Measurements from ENCODE around the gene VEGFC.

The VEGFC gene, protein sequence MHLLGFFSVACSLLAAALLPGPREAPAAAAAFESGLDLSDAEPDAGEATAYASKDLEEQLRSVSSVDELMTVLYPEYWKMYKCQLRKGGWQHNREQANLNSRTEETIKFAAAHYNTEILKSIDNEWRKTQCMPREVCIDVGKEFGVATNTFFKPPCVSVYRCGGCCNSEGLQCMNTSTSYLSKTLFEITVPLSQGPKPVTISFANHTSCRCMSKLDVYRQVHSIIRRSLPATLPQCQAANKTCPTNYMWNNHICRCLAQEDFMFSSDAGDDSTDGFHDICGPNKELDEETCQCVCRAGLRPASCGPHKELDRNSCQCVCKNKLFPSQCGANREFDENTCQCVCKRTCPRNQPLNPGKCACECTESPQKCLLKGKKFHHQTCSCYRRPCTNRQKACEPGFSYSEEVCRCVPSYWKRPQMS

DNA sequence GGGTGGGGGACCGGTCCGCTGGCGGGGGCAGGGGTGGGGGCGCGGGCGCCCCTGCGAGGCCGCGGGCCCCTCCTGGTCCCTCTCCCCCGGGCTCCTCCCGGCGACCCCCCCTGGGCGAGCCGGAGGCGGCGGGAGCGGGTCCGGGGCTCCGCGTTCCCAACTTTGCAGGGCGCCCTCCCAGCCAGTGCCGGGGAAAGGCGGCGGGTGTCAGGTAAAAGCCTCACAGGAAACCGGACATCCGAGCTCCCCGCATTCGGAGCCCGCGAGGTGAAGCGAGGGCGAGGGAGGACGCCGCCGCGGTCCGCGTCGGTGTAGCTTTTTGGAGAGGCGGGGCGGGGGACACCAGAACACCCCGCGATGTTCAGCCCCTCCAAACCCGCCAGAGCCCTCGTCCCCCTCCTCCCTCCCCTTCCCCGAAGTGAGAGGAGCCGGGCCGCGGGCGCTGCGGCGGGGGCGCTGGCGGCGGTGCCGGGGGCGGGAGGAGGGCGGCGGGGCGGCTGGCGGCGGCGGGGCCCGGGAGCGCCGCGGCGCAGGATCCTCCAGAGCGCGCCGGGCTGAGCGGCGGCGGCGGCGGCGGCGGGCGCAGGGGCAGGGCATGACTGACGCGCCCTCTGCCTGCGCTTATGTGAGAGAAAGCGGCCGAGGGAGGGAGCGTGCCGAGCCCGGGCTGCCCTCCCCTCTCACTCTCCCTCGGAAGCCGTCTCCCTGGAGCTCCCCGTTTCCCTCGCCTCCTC lies at the start of gene VEGFC:
TSS of gene VEGFC (minus strand) at position 597 of the 734 bp plus-strand sequence. CDS start 611 bp downstream, outside the sequence.
- DNase-seq (ENCODE audit: low read depth in 2 of 2) = no peak

DNA sequence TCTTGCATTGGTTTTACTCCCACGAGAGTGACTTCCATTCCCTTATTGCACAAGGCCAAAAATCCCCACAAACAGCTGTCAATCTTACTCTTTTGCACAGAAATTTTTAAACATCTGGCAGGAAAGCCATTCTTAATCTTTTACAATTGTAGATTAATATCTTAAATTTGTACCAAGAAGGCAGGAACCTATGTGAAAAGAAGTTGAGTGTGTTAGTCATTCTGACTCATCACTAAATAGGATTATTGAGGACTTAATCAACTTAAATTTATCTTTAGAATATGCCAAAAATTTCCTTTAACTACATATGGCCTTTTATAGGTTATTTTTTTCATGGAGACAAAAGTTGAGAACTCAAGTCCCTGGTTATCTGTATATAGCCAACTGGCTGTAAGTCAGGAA lies 49.0 kb upstream of the VEGFC start:
- no peak for DNase-seq (ENCODE audit: low read depth in 2 of 2)

DNA sequence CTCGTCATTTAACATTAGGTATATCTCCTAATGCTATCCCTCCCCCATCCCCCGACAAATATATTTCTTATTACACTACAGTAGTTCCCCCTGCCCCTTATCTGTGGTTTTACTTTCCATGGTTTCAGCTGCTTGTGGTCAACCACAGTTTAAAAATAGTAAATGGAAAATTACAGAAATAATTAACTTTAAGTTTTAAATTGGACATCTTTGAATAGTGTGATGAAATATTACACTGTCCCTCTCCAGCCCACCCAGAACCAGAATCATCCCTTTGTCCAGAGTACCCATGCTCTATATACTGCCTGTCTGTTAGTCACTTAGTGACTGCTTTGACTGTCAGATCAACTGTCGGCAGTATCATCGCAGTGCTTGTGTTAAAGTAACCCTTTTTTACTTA lies 47.4 kb upstream of the VEGFC start:
- DNase-seq (ENCODE audit: low read depth in 2 of 2) = no peak

DNA sequence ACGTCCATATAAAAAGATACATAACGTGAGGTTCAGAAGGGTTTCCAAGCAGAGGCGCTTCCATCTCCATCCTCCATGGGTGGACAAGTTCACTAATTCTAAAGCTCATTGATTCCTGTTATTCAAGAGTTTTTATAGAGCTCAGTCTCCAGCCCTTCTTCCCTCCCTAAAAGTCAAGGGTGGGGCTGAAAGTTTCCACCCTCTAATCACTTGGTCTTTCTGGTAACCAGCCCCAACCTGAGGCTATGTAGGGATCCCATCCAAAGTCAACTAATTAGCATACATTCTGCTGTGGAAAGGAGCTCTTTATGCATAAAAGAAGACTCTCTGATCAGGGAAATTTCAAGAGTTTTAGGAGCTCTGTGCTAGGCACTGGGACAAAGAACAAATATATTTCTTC lies 46.9 kb upstream of the VEGFC start:
- DNase-seq (ENCODE audit: low read depth in 2 of 2) = no peak

DNA sequence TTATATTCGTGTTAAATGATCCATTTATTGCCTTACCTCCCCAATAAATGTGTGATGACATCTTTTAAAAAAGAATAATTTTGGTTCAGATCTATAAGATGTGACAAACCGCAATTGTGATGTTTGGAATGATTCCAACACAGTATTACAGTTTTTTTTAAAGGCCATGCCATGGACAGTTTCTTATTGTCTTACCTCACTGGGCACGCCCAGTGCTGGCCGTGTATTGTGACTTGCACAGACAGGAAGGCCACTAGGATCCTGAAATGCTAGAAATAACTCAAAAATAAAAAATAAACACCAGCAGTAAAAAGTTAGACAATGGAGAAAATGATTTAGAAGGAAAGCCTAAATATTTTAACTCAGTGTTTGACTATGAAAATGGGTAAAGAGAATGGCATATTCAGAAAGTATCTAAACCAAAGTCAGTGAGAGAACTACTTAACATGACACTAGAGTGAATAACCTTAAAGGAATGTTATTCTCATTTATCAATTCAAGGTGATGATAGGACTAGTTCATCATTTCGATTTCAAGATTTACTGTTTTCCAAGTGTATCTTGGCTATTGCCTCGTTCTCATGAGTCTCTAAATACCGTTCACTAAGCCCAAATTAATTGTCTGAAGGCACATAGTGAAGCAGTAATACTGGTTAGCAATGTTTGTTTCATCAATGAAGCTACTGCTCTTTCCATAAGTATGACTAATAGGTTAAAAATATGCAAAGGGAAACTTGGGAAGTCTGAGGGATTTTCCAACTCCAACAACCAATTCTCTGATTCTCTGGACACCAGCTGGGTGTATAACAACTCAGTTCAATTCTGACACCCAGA lies 46.1 kb upstream of the VEGFC start:
- no peak for DNase-seq (ENCODE audit: low read depth in 2 of 2)

DNA sequence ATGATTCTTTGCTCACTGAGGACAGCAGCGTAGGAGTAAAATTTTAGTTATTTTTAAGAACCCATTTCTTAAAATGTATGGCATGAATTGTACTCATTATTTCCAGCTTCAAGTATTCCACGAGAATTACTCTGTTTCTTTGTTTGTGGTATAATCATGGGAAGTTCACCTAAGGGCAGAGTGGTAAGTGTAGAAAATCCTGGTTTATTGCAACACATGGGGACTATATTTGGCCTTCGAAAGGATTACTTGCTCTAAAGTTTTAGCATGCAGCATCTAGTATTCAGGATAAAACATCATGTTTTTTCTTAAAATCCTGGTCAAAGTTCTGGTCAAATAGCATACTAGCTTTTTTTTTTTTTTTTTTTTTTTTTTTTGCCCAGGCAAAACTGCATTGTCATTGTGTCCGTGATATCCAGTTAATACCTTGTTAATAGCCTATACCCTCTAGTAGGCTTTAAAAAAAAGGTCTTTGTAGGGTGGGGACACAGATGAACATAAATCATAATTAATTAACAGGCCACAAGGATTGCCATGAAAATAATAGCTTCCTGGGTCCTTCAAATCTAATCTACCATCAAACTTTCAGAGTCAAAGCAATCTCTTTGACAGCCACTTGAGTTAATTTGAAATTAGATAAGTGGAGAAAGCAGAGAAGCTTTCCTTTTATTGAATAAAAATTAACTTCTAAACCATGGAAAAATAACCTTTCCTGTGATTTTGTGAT lies 44.6 kb upstream of the VEGFC start:
- no peak for DNase-seq (ENCODE audit: low read depth in 2 of 2)

DNA sequence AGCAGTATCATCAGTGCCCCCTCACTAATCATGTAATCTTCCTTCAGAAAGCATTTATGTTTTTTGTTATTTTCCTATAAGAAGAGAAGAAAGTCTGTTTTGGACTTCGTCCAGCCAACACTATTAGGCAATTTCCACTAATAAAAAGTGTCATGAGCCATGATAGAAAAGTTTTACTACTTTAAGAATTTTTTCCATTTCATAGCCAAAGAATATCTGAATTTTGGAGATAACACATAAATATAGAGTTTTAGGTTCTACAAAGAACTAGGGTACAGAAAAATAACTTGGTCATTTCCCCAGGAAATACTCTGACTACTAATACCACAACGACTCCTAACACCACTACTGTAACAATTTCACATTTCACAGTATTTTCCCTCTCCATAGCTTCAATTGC lies 41.8 kb upstream of the VEGFC start:
- no peak for DNase-seq (ENCODE audit: low read depth in 2 of 2)

DNA sequence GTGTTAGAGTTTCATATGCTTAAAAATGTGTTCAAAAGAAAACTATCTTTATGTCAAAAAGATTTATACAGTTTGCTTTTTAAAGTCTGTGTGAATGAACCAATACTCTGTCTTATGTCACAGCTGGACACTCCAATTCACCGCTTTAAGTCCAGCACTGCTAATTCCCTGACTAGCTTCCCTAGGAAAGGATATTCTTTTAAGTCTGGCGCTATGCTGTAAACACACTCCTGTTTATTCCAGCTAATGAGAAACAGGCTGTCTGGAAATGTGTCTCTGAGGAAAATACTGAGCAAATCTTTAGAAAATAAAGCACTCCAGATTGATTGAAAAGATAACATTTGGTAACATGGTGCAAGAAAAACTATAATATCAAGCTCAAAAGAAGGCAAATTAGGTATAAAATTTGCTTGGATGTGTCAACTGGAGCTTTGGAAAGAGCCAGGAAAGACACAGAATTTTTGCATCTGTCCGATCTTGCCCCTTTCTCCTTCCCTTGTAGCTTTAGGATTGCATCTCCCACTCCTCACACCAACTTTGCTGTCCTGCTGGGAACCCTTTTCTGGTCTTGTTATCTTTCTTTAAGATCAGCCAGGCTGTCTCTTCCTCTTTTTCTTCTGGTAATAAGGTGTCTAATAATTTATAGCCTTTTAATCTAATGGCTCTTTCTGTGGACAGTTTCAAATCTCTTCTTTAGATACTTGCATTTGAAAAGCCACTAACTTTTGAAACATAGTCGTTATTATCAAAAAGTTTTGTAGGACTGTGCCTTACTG lies 40.9 kb upstream of the VEGFC start:
- DNase-seq (ENCODE audit: low read depth in 2 of 2) = no peak

DNA sequence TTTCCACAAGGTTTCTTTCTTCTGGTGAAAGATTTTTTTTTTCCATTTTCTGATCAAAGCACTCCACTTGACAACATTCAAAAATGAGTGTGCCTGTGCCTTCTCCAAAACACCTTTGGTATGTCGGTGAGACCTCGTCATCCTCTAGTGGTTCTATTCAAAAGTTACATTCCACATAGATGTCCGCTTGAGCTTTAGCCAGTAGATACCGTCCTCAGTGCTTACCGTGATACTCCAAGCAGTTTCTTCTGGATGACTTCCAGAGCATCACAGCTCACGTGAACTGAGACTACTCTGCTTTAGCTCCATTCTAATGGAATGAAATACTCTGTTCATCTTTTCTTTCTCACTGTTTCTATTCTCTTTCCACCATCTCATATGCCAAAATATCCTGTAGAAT lies 38.2 kb upstream of the VEGFC start:
- DNase-seq (ENCODE audit: low read depth in 2 of 2) = no peak

DNA sequence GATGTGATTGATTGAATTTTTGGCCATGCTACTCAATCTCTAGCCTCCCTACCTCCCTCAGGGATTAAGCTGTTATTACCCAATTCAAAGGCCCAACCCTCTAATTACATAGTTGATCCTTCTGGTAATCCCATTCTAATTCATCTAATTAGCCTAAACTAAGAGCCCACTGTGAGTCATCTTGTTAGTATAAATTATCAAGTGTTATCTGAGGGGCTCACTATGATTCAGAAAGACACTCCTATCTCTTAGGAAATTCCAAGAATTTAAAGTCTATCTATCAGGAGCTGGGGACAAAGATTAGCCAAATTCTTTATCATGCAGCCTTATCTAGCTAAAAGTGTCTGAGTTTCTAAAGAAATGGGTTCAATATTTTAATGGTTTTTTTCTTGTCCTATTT lies 32.9 kb upstream of the VEGFC start:
- DNase-seq (ENCODE audit: low read depth in 2 of 2) = no peak

DNA sequence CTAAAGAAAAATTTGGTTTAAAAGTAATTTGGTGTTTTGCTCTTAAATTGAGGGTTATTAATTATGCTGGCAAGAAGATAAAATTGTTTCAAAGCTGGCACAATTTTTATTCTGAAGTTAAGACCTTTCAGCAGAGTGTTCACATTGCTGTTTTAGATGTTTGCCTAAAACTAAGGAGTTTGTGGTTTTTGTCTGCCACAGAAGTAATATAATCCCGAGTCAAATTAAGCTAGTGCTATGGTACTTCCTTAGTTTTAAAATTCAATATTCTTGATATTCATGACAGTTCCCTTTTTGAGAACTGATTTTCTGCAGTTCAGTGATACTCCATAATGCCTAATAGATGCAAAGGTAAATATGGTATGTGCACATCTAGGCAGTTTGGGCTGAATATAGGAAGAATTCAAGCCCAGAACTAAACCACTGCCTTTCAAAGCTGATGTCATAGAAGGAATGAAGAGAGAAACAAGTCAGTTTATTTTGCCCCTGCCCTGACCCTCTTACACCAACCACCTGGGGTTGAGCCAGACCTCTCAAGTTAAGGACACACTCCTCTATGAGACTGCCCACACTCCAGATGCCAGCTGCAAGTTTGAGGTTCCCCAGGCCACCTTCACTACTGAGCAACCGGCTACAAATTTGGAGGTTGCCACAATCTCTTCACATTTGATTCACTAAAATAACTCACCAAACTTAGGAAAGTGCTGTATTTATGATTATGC lies 32.1 kb upstream of the VEGFC start:
- no peak for DNase-seq (ENCODE audit: low read depth in 2 of 2)

DNA sequence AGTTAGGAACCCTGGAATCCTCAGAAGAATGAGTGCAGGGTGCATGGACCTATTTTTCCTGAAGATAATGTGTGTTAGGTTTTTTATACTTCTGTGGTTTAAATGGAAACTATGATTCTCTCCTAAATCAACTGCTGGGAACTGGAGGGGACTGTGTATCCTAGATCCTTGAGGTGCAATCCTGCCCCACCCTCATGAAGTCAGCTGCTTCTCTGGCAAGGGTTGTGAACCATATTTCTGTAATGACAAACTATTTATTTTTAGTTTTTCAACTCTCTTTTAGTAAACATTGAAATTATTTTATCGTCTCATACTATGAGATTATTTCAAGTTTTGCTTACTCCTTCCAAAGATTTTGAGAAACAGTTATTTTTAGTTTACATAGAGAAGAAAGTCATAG lies 25.8 kb upstream of the VEGFC start:
- no peak for DNase-seq (ENCODE audit: low read depth in 2 of 2)

DNA sequence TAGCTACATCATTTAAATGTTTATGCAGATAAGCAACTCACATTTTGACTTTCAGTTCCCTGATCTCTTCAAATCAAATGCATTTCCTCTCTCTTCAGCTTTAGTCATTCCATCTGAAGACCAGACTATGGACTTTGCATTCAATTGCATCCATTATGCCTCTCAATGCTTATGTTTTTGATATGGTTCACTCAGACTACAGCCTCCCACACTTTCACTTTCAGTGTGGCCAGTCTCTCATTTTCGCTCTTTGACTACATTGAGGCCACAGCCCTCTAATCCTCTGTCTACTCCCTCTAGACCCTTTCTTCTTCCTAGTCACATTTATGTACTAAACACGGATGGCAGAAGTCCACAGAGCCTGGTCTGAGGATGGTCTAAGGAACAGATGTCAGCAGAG lies 24.5 kb upstream of the VEGFC start:
- DNase-seq (ENCODE audit: low read depth in 2 of 2) = no peak

DNA sequence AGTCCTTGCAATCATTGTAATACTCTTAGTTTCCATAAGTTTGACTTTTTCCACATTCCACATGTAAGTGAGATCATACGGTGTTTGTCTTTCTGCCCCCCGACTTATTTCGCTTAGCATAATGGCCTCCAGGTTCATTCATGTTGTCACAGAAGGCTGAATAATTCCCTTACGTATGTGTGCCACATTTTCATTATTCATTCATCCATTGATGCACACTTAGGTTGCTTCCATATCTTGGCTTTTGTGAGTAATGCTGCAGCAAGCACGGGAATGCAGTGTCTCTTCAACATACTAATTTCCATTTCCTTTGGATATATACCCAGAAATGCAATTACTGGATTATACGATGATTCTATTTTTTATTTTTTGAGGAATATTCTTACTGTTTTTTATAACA lies 22.0 kb upstream of the VEGFC start:
- DNase-seq (ENCODE audit: low read depth in 2 of 2) = no peak

DNA sequence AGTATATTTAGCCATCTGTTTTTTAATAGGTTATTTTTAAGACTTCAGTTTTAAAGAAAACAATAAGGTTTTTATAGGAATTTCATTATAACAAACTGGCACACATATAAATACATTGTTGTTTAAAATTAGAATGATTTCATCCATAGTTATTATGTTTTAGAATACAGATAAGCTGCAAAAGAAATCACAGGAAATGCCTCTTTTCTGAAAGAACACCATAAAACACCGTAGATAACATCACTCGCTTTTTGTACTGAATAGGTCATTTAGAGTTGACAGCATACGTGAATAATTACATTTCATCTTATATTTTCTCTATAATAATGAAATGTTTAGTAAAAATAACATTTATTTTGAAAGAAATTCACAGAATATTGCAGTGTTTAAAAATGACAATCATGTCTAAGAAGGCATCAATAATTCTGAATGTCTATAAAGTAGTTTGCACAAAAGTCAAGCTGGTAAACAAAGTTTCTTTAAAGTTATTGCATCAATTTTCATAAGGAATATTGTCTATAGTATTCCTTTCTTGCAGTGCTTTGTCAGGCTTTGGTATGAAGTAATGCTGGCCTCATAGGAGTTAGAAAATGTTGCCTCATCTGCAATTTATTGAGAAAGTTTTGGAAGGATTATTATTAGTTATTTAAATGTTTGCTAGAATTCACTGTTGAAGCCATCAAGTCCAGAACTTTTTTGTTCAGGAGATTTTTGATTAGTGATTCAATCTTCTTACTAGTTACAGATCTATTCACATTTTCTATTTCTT lies 17.9 kb upstream of the VEGFC start:
- no peak for DNase-seq (ENCODE audit: low read depth in 2 of 2)

DNA sequence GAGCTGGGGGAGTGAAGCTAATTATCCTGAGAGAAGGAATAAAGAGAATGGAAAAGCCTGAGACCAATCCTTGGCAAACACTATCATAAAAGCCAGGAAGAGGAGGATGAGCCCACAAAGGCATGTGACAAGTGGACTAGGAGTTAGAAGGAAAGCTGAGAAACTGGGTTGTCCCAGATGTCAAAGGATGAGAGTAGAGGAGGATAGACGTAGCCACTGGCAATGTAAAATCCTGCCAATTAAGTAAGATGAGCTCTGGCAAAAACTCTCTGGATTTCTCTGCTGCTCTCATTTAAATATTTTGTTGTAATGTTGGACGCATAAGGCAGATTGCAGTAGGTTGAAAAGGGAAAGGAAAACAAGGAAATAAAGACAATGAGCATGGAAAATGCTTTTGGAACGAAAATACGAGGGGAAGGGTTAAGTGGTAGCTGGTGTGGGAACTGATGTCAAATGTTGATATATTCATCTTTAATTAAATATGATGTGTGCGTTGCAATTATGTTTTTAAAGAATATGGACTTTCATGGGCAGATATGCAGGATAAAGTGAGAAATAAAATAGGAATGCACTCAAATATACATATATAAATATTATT lies 14.2 kb upstream of the VEGFC start:
- DNase-seq (ENCODE audit: low read depth in 2 of 2) = no peak

DNA sequence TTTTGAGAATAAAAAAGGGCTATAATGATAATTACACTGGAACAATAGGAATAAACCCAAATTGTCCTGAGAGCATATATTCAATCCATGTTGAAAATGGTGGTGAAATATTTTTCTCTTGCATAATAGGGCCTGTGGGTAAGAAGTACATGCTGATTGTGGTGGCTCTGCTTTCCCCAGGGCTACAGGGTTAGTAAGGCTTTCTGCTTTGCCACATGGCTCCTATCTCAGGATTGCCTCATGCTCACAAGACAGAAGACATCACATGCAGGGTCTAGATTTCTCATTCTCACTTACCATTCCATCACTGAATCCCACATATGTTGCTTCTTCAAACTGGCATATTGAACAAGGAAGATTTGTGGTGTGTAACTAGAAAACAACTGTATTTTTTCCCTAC lies 12.4 kb upstream of the VEGFC start:
- no peak for DNase-seq (ENCODE audit: low read depth in 2 of 2)

DNA sequence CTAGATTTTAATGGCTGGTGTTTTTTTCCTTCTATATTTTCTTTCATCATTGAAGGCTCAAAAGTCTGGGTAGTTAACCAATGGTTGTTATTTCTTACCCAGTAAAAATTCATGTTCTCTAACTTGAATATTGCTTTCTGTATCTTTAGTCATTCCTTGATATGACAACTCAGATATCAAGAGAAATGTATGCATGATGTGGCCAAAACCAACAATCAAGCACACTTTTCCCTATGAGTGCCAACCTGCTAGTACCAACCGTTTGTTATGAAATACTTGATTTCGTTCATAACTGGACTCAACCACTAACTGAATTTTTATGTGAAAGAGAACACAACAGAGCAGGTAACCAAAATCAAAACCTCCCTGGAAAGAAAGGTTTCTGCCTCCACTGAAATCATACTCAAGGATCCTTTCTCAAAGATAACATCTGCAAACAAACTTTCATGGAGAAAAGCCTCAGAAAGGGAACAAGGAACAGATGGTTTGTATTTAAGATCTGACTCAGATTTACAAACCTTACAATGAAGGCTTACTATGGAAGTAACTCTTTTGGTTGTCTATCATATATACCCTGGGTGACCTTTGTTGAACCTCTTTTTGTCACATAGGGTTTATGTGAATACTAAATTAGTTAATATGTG lies 8.3 kb upstream of the VEGFC start:
- DNase-seq (ENCODE audit: low read depth in 2 of 2) = no peak

DNA sequence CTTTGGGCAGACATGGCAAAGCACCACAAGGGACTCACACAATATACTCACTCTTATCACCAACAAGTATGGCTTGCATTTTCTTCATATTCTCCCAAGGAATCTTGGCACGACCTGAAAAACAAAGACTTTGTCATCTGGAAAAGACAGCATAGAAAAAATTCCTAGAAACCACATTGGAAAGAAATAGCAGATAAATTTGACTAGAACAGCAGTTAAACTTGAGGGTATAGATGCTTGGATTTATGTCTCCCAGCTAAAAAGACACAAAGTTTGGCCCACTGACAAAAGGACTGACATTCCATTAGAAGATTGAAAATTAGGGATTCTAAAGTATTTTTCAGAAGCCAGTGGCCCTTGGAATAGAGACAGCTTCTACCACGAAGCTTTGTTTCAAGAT lies 6.9 kb upstream of the VEGFC start:
- no peak for DNase-seq (ENCODE audit: low read depth in 2 of 2)

Measured in stimulated activated CD8-positive, alpha-beta memory T cell treated with anti-CD3 and anti-CD28 coated beads, Interleukin-7, amount 100 ng/mL, for 4 hours (primary cell).